ENCODE data around the gene LUC7L2. TPM values are rescaled to one million over a fixed set of nuclear protein-coding genes. Genes with fewer than 3 reads are reported as not detected.

Gene LUC7L2
- total RNA-seq, 1 donor from 2014 or later, result 90.0 TPM

DNA sequence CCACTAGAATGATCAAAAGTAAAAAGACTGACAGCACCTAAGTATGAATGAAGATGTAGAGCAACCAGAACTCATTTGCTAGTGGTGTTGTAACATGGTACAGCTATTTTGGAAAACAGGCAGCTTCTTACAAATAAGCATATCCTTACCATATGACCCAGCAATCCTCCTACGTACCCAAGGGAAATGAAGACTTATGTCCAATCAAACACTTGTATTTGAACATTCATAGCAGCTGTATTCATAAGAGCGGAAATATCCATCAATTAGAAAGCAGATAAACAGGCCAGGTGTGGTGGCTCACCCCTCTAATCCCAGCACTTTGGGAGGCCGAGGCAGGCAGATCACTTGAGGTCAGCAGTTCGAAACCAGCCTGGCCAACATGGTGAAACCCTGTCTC is 70.7 kb downstream of the LUC7L2 start:
- H3K9me3 Mint-ChIP-seq, result no peaks in the 10 kb centered on the region
- TF ChIP-seq, protein P1, sequence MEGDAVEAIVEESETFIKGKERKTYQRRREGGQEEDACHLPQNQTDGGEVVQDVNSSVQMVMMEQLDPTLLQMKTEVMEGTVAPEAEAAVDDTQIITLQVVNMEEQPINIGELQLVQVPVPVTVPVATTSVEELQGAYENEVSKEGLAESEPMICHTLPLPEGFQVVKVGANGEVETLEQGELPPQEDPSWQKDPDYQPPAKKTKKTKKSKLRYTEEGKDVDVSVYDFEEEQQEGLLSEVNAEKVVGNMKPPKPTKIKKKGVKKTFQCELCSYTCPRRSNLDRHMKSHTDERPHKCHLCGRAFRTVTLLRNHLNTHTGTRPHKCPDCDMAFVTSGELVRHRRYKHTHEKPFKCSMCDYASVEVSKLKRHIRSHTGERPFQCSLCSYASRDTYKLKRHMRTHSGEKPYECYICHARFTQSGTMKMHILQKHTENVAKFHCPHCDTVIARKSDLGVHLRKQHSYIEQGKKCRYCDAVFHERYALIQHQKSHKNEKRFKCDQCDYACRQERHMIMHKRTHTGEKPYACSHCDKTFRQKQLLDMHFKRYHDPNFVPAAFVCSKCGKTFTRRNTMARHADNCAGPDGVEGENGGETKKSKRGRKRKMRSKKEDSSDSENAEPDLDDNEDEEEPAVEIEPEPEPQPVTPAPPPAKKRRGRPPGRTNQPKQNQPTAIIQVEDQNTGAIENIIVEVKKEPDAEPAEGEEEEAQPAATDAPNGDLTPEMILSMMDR (conservative IDR thresholded peaks at IDR 0.05), result no peak
- H3K27ac Mint-ChIP-seq, result peak overlapping the region; percentile 95
- H3K36me3 Mint-ChIP-seq, result peaks cover 5% of the 10 kb centered on the region
- no peaks in the 10 kb centered on the region for H3K27me3 Mint-ChIP-seq
- DNase-seq (ENCODE audit: extremely low spot score, unreplicated experiment), result no peak
- peaks cover 30% of the 10 kb centered on the region for H3K4me1 Mint-ChIP-seq (ENCODE audit: unreplicated experiment)
- peak overlapping the region; percentile 7 for H3K4me3 Mint-ChIP-seq

DNA sequence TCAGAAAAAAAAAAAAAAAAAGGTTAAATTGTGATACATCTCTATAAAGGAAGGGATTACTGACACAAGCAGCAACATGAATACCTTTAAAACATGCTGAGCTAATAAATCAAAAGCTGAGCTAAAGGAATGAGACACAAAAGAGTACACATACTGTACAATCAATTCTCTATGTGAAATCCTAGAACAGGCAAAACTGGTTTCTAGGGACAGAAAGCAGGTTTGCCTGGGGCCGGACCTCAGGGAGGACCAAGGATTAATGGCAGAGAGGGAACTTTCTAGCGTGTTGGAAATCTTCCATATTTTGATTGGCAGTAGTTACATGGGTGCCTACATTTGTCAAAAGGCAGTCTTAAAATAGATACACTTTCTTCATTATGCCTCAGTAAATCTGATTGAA is 71.3 kb downstream of the LUC7L2 start:
- no peaks in the 10 kb centered on the region for H3K27me3 Mint-ChIP-seq
- no peaks in the 10 kb centered on the region for H3K9me3 Mint-ChIP-seq
- H3K36me3 Mint-ChIP-seq, result peaks cover 8% of the 10 kb centered on the region
- H3K27ac Mint-ChIP-seq, result peak overlapping the region; percentile 95
- H3K4me3 Mint-ChIP-seq, result peak overlapping the region; percentile 79
- peak; percentile 44 for DNase-seq (ENCODE audit: extremely low spot score, unreplicated experiment)
- TF ChIP-seq, protein P1 (conservative IDR thresholded peaks at IDR 0.05), result no peak
- peaks cover 30% of the 10 kb centered on the region for H3K4me1 Mint-ChIP-seq (ENCODE audit: unreplicated experiment)

DNA sequence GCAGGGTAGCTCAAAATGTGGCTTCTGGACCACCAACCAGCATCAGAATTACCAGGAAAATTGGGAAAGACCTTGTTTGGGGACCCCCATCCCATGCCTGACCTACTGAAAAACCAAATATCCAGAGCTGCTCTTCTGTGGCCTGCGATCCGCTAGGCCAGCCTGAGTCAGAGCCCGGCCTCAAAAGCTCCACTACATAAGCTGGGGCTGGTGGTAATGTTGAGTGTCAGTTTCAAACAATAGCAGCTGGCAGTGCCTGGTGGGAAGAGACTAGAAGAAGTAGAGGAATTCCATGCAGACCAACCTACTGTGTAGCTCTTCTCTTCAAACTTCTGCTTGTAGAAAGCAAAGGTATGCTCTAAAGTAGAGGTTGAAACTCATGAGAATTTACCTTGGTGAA is 71.8 kb downstream of the LUC7L2 start:
- Mint-ChIP-seq H3K4me3 (peak overlapping the region; percentile 45), H3K27ac (peak overlapping the region; percentile 95), H3K9me3 (no peaks in the 10 kb centered on the region), H3K4me1 (ENCODE audit: unreplicated experiment) (peaks cover 30% of the 10 kb centered on the region), H3K36me3 (peaks cover 8% of the 10 kb centered on the region), H3K27me3 (no peaks in the 10 kb centered on the region)
- TF ChIP-seq, protein P1 (conservative IDR thresholded peaks at IDR 0.05), result no peak
- peak; percentile 40 for DNase-seq (ENCODE audit: extremely low spot score, unreplicated experiment)

DNA sequence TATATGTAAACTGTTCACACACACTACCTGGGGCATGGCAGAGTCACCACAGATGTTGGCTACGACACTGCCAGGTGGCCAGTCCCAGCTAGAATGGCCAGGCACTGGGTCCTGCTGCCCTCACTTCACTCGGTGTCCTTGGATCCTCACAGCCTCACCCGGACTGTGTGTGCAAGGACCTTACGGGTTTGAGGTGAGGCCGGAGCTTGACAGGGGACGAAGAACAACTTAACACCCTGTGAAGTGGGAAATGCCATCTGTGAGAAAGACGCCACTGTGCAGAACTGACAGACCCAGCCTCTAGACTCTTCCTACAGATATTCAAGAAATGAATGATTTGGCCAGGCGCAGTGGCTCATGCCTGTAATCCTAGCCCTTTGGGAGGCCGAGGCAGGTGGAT is 77.1 kb downstream of the LUC7L2 start:
- no peaks in the 10 kb centered on the region for H3K9me3 Mint-ChIP-seq
- H3K4me3 Mint-ChIP-seq, result no peak overlapping the region
- peaks cover 3% of the 10 kb centered on the region for H3K36me3 Mint-ChIP-seq
- H3K27ac Mint-ChIP-seq, result no peak overlapping the region
- no peak for DNase-seq (ENCODE audit: extremely low spot score, unreplicated experiment)
- peaks cover 13% of the 10 kb centered on the region for H3K4me1 Mint-ChIP-seq (ENCODE audit: unreplicated experiment)
- no peaks in the 10 kb centered on the region for H3K27me3 Mint-ChIP-seq
- TF ChIP-seq, protein P1 (conservative IDR thresholded peaks at IDR 0.05), result no peak

DNA sequence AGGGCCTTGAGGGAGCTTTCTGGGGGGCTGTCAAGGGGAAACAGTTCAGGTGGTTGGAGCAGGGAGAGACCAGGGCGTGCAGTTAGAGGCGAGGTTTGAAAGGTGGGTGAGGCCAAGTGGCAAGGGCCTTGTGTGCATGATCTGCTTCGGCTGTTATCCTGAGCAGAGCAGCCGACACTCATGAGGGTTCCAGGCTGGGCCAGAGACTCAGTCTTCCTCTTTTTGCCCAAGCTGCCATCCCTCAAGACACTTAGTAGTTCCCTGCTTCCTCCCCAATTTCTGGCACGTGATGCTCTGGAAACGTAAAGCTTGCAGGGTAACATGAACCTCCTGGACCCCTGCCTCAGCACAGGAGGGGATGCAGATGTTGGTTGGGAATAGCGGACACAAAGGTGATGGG is 79.7 kb downstream of the LUC7L2 start:
- Mint-ChIP-seq H3K27me3 (no peaks in the 10 kb centered on the region), H3K4me3 (no peak overlapping the region), H3K27ac (peak overlapping the region; percentile 70), H3K4me1 (ENCODE audit: unreplicated experiment) (peaks cover 4% of the 10 kb centered on the region), H3K9me3 (no peaks in the 10 kb centered on the region), H3K36me3 (peaks cover 3% of the 10 kb centered on the region)
- TF ChIP-seq, protein P1 (conservative IDR thresholded peaks at IDR 0.05), result no peak
- DNase-seq (ENCODE audit: extremely low spot score, unreplicated experiment), result no peak

DNA sequence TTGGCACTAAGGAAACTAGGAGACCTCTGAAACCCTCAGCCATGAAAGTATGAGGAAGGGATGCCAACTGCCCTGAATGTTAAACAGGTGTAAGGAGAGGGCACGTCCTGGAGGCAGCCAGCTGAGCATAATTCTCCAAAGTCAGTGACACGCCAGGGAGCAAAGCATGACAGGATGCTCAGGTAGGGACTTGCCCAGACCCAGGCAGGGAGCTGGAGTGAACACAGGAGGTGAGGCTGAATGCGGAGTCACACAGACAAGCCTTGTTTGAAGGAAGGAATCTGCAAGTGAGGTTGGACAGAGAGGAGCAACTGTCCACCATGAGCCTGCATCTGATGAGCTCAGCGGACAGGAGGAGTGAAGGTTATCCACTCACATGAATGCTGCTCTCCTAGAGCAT is 82.3 kb downstream of the LUC7L2 start:
- Mint-ChIP-seq H3K9me3 (no peaks in the 10 kb centered on the region), H3K4me1 (ENCODE audit: unreplicated experiment) (no peaks in the 10 kb centered on the region), H3K27ac (peak overlapping the region; percentile 17), H3K27me3 (no peaks in the 10 kb centered on the region), H3K36me3 (no peaks in the 10 kb centered on the region), H3K4me3 (no peak overlapping the region)
- TF ChIP-seq, protein P1 (conservative IDR thresholded peaks at IDR 0.05), result no peak
- DNase-seq (ENCODE audit: extremely low spot score, unreplicated experiment), result no peak

All from type B pancreatic cell (in vitro differentiated cells).